ENCODE measurements around the gene KRTAP5-8.
"Not testable (repeated sequence)": the region's sequence is repeated elsewhere in the genome, so short reads cannot be mapped to it uniquely, and the experiment has no call there.

The KRTAP5-8 gene

DNA sequence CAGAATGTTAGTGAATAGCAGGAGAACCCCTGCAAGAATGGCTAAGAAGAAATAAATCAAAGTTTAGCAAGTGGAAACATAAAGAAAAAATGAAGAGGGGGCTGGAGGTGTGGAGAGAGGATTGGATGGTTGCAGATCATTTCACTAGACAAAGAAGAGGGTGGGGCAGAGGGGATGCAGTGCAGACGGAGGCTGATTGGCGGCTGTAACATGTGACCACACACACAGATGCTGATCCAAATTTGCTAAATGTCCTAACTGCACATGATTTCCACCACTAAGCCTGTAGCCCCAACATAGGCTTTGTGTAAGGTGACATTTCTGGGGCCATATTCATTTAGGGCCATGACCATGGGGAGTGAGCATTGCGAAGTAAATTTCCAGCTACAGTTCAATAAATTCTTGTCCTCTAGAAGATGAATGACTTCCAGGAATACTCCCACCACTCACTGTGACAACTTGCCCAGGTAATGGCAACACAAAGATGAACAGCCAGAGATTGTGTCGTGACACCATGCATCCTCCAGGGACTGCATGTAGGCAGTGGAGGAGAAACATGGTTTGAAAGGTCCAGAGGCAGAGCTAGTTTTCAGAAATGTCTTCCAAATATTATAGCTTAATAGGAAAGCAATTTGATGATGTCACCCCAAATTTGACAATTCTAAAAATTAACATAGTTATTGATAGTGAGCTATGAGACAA lies 38.0 kb downstream of the KRTAP5-8 start:
- DNase-seq = no peak

- DNase-seq = not testable (repeated sequence)
Observed at GRCh38 chr11:71576688-71577465, 39.1 kb downstream of the KRTAP5-8 start.

- DNase-seq = no peak
Observed at GRCh38 chr11:71577469-71578004, 39.7 kb downstream of the KRTAP5-8 start.

DNA sequence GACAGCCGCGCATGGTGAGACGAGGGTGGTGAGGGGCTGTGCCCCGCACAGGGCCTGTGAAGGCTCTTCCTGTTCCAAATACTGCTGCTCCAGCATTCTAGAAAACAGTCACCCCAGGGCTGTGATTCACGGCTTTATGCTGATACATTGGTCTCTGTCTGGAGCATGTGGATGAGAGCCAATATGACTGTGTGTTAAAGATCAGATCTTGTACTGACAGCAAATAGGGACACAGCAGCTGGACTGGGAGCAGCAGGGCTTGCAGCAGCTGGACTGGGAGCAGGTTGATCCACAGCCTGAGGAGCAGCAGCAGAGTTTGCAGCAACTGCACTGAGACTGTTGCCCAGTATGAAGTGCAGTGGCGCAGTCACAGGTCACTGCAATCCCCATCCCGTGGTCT lies 41.7 kb downstream of the KRTAP5-8 start:
- DNase-seq = not testable (repeated sequence)

GRCh38 chr11:71580057-71581003 lies 42.5 kb downstream of the KRTAP5-8 start:
- peak; percentile 74 for DNase-seq

GRCh38 chr11:71581826-71582225 lies 44.0 kb downstream of the KRTAP5-8 start:
- no peak for DNase-seq

DNA sequence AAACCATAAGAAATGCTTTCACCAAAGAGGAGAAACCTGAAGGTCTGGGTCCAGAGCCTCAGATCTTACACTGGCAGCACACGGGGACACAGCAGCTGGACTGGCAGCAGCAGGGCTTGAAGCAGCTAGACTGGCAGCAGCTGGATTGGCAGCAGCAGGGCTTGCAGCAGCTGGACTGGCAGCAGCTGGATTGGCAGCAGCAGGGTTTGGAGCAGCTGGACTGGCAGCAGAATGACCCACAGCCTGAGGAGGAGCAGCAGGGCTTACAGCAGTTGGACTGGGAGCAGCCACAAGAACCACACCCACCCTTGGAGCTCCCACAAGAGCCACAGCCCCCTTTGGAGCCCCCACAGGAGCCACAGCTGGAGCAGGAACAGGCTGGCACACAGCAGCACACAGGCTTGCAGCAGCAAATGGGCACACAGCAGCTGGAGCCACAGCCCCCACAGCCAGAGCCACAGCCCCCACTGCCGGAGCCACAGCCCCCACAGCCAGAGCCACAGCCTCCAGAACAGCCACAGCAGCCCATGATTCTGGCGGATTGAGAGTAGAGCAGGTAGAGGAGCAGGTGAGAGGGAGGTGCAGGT lies 44.6 kb downstream of the KRTAP5-8 start, which contains the start of gene KRTAP5-11:
KRTAP5-11 (minus strand) TSS at position 567 of the 587 bp plus-strand sequence; CDS start at position 529, 38 bp downstream.
- DNase-seq = no peak

DNA sequence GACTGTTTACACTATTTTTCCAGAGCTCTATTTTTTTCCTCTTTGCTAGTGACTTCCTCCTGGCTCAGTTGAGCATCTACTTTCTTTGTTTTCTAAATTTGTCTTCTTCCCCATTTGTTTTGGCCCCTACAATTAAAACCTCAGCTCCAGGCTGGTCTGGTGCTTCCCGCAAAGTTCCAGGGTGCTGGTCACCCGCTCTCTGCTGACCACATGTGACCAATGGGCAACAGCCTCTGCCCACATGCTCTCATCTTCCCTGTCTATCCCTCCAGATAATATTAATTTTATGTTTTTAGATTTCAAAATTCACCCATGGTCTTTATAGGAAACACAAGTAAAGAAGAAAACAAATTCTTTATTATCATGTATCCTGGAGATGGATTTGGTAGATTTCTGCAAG lies 45.1 kb downstream of the KRTAP5-8 start:
- not testable (repeated sequence) for DNase-seq

DNA sequence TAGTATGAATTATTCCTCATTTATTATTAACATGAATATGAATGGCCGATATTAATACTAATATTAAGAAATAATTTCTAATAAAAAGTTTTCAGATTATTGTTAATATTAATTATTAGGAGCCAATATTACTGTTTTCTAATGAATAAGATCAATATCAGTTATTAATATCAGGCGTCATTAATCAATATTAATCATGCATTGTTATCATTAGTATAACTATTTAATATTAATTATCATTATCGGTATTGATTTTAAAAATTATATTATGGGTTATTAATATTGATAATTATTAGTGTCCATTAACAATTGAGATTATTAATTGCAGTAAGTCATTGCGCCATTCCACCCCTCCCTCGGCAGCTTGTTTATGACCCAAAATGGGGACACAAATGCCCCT lies 47.8 kb downstream of the KRTAP5-8 start:
- not testable (repeated sequence) for DNase-seq

GRCh38 chr11:71588314-71588713 lies 50.5 kb downstream of the KRTAP5-8 start:
- not testable (repeated sequence) for DNase-seq
